HepG2 (cell line): ENCODE data around the gene HES6. TPM values are rescaled to one million over a fixed set of nuclear protein-coding genes. Genes with fewer than 3 reads are reported as not detected.

Experiments used
- ATAC-seq: fragments of 200-7000 bp; cut with Tn5 transposase; 3 replicates; pipeline ENCODE4 v1.9.1; 2020; ENCODE audit warnings: mild to moderate bottlenecking, moderate library complexity
- BruUV-seq: library from RNA; stranded (reverse); fragments of 400-500 nt; replicated peaks from 2 replicates; lab custom pipeline; 2021; lab: Mats Ljungman, UMichigan
- CTCF ChIA-PET: fragments of 300-600 bp; formaldehyde crosslinking; extraction: SDS; loops from one replicate; lab custom pipeline; 2021; ENCODE audit warnings: low total read pairs, inconsistent platforms, low intra/inter-chr PET ratio; lab: Yijun Ruan, JAX
- POLR2A ChIA-PET: fragments of 350-600 bp; sonication (Branson Sonifier 250); formaldehyde crosslinking; loops from one replicate; lab custom pipeline; 2020; ENCODE audit warnings: antibody characterized with exemption, inconsistent platforms; lab: Yijun Ruan, JAX
- DNase-seq: peaks from one replicate; pipeline ENCODE4 v3.0.0-alpha.2; 2015; ENCODE audit warnings: low spot score
- FAIRE-seq: peaks from 3 replicates; lab custom pipeline; 2011; peaks lifted over from hg19 to GRCh38; lab: Jason Lieb, UNC
- H2AFZ ChIP-seq: one replicate; pipeline ENCODE4 v1.6.1; 2011; ENCODE audit warnings: low read length, inconsistent platforms
- H3K27ac ChIP-seq: fragments of 300-600 bp; 3 replicates; pipeline ENCODE4 v1.8.0; 2011; ENCODE audit warnings: mixed run types, mild to moderate bottlenecking, mixed read lengths, low read length, inconsistent platforms; ENCODE audit not compliant: insufficient read depth; ENCODE audit errors: extremely low read length
- H3K27me3 ChIP-seq, 2 experiments: fragments of 200-600 bp in 1 of 2; 2 replicates in 1 of 2; 3 replicates in 1 of 2; pipeline versions ENCODE4 v1.6.0 to v1.8.0; 2011; ENCODE audit warnings: low read length in 2 of 2, mild to moderate bottlenecking in 2 of 2, moderate library complexity in 2 of 2, inconsistent platforms in 1 of 2; ENCODE audit not compliant: insufficient read depth in 2 of 2, control insufficient read depth in 1 of 2
- H3K36me3 ChIP-seq, 2 experiments: fragments of 200-600 bp in 1 of 2; replicated peaks in 1 of 2; 2 replicates in 1 of 2; 3 replicates in 1 of 2; pipeline versions ENCODE4 v1.5.1 to v1.8.0; 2011; ENCODE audit warnings: low read length in 2 of 2, inconsistent platforms in 1 of 2; ENCODE audit not compliant: insufficient read depth in 2 of 2, control insufficient read depth in 1 of 2
- H3K4me1 ChIP-seq: 2 replicates; pipeline ENCODE4 v1.5.1; 2012; ENCODE audit warnings: low read length, inconsistent platforms; ENCODE audit not compliant: insufficient read depth
- H3K4me2 ChIP-seq: 2 replicates; pipeline ENCODE4 v1.6.0; 2011; ENCODE audit warnings: low read depth, low read length, inconsistent platforms
- H3K4me3 ChIP-seq, 3 experiments: fragments of 200-600 bp in 1 of 3; sonication (generic), shearing (Covaris generic) in 1 of 3; replicated peaks in 1 of 3; 2 replicates each; pipeline ENCODE4 v1.5.1; 2011 to 2016; ENCODE audit warnings: low read length in 3 of 3, inconsistent platforms in 2 of 3, low read depth in 2 of 3, mild to moderate bottlenecking in 2 of 3, control low read depth in 1 of 3, mixed read lengths in 1 of 3; ENCODE audit not compliant: insufficient read depth in 1 of 3
- H3K79me2 ChIP-seq: one replicate; pipeline ENCODE4 v1.6.1; 2011; ENCODE audit warnings: low read length, inconsistent platforms; ENCODE audit not compliant: insufficient read depth
- H3K9ac ChIP-seq: 2 replicates; pipeline ENCODE4 v1.6.0; 2011; ENCODE audit warnings: mild to moderate bottlenecking, low read depth, low read length, inconsistent platforms; ENCODE audit not compliant: insufficient read depth
- H3K9me3 ChIP-seq: 2 replicates; pipeline ENCODE4 v1.5.1; 2012; ENCODE audit warnings: mild to moderate bottlenecking, low read length
- H4K20me1 ChIP-seq: 2 replicates; pipeline ENCODE4 v1.6.0; 2011; ENCODE audit warnings: inconsistent platforms, mild to moderate bottlenecking, low read length, moderate library complexity; ENCODE audit not compliant: insufficient read depth
- BHLHE40 ChIP-seq: IDR thresholded peaks from 2 replicates; pipeline ENCODE4 v1.6.1; 2011; ENCODE audit warnings: low read length, improper control_type of control experiment
- BORCS8-MEF2B ChIP-seq: sonication (generic); formaldehyde crosslinking; IDR thresholded peaks from 2 replicates; pipeline ENCODE4 v1.8.0; 2022; ENCODE audit warnings: mild to moderate bottlenecking, missing genetic modification reagents
- GATAD2A ChIP-seq: IDR thresholded peaks from 2 replicates; pipeline ENCODE4 v1.6.1; 2016
- GFI1 ChIP-seq: sonication (generic); formaldehyde crosslinking; IDR thresholded peaks from 2 replicates; pipeline ENCODE4 v1.5.0; 2020; ENCODE audit warnings: missing genetic modification reagents, mild to moderate bottlenecking, borderline replicate concordance
- MTF1 ChIP-seq: sonication (generic); formaldehyde crosslinking; IDR thresholded peaks from 2 replicates; pipeline ENCODE4 v1.5.0; 2020; ENCODE audit warnings: missing genetic modification reagents
- NKX3-1 ChIP-seq: sonication (generic); formaldehyde crosslinking; IDR thresholded peaks from 2 replicates; pipeline ENCODE4 v1.5.0; 2020; ENCODE audit warnings: missing genetic modification reagents
- POLR2AphosphoS5 ChIP-seq: IDR thresholded peaks from 2 replicates; pipeline ENCODE4 v1.6.1; 2012; ENCODE audit warnings: low read depth, low read length
- SP5 ChIP-seq: IDR thresholded peaks from 2 replicates; pipeline ENCODE4 v1.6.1; 2016; ENCODE audit warnings: low read depth, borderline replicate concordance
- SYNCRIP ChIP-seq: fragments of 200-400 bp; formaldehyde crosslinking; IDR thresholded peaks from 2 replicates; pipeline ENCODE4 v1.6.1; 2018; ENCODE audit warnings: mild to moderate bottlenecking, low read depth, low read length; ENCODE audit not compliant: insufficient read depth
- ZSCAN9 ChIP-seq: IDR thresholded peaks from 2 replicates; pipeline ENCODE4 v1.6.1; 2016; ENCODE audit warnings: borderline replicate concordance
- WGBS: methylation state at CpG from one replicate; pipeline ENCODE4 v1.1.6; 2017; ENCODE audit warnings: low lambda C conversion rate; 5-methylcytosine and 5-hydroxymethylcytosine counted together
- in situ Hi-C: cut with HindIII; loops from 2 replicates; pipeline ENCODE4 v1.10.0; 2017; ENCODE audit warnings: low pct_unique_long_range_greater_than_20kb; ENCODE audit not compliant: extremely low pct_ligation_motif_present
- intact Hi-C: fragments of 100-400 bp; cut with micrococcal nuclease; formaldehyde crosslinking; loops from one replicate; pipeline ENCODE4 v1.10.0; 2022; ENCODE audit not compliant: unreplicated experiment
- polyA plus RNA-seq, 8 experiments: library from polyadenylated mRNA; depleted of rRNA in 3 of 8; stranded (reverse) in 7 of 8; unstranded in 1 of 8; fragments of >200 nt; fragmentation: Illumina TruSeq in 4 of 8; extraction: Trizol in 4 of 8; gene quantifications; 2 replicates each; pipeline versions ENCODE4 v1.2.1 to v1.2.3, GENCODE V29; 2011 to 2016; ENCODE audit warnings: low read depth in 4 of 8, missing spikeins in 1 of 8, mixed read lengths in 1 of 8; ENCODE audit not compliant: insufficient read depth in 1 of 8
- total RNA-seq, 5 experiments: library from RNA; depleted of rRNA; stranded (reverse); fragments of >200 nt; fragmentation: Illumina TruSeq; extraction: Trizol; gene quantifications; 2 replicates each; pipeline ENCODE4 v1.2.3, GENCODE V29; 2016; ENCODE audit warnings: low read depth in 1 of 5
- TF ChIP-seq, protein P1 (sequence below): sonication (generic); formaldehyde crosslinking; IDR thresholded peaks from 2 replicates; pipeline ENCODE4 v1.5.0; 2020; ENCODE audit warnings: mild to moderate bottlenecking, missing genetic modification reagents, borderline replicate concordance
- TF ChIP-seq, protein P2 (sequence below): sonication (generic); formaldehyde crosslinking; IDR thresholded peaks from 2 replicates; pipeline ENCODE4 v1.8.0; 2023; ENCODE audit warnings: mild to moderate bottlenecking, missing genetic modification reagents
- TF ChIP-seq, protein P3 (sequence below): sonication (generic); formaldehyde crosslinking; IDR thresholded peaks from 2 replicates; pipeline ENCODE4 v1.4.0; 2020; ENCODE audit warnings: missing genetic modification reagents, borderline replicate concordance
- TF ChIP-seq, protein P4 (sequence below): sonication (generic); formaldehyde crosslinking; IDR thresholded peaks from 2 replicates; pipeline ENCODE4 v1.5.0; 2020; ENCODE audit warnings: missing genetic modification reagents

Gene HES6
- total and polyA plus RNA-seq, 2 of the 13 experiments (the other 11 are each of a cell fraction or from before 2014, with no cell fraction given): 19.5 to 82.8 TPM

DNA sequence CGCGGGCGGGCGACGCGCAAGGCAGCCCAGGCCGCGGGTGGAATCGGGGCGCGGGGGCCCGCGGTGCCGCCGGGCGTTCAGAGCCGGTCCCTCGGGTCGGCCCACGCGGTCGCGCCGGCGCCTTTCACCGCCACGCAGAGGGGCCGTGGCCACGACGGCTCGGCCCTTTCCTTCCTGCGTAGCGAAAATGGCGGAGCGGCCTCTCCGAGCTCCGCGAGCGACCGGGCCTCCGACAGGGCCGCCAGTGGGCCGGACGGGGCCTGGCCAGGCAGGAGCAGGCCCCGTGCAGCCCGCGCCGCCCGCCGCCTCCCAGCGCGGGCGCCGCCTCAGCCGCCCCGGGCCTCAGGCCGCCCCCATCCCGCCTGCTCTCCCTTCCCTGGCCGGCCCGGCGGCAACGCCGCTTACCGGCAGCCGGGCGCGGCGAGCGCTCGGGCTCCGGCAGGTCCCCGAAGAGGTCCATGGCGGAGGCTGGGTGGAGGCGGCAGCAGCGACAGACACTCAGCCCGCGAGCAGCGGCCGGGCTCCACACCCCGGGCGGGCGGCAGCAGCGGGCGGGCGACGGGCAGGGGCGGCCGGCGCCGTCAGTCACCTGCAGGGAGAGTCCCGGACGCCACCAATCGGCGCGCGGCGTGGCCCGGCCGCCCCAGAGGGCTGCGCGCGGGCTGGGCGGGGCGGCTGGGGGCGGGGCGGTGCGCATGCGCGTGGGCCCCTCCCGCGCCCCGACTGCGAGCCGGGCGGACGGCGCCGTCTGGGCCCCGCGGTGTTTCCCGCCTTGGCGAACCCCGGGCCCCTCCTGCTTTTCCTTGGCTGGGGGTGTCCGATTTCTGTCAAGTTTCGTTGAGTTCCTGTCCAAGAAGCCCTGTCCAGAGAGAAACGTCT lies 36.5 kb downstream of the HES6 start, which contains the start of gene ILKAP:
TSS of gene ILKAP (minus strand) at position 602 of the 879 bp plus-strand sequence. CDS start at position 460, 142 bp downstream.
- H3K27ac ChIP-seq: peak within 1 kb of the TSS; percentile 59
- no peak for FAIRE-seq
- no peaks in the 10 kb centered on the region for H3K9me3 ChIP-seq
- under 1% methylated on average over 29 of the region's 126 CpGs for WGBS
- H3K27me3 ChIP-seq: peaks cover 0 to 25% of the 10 kb centered on the region in 2 experiments; a peak in 2 of 5 replicates
- peaks cover 20% of the 10 kb centered on the region for H4K20me1 ChIP-seq
- H2AFZ ChIP-seq: peak within 1 kb of the TSS; percentile 89
- in situ Hi-C loops: no loop called here
- no TSS peak for BruUV-seq
- CTCF ChIA-PET: interaction anchor here (0.9 kb wide), 1 partner anchor 38 kb away, joined by 3 read pairs; no protein-coding TSS in a partner anchor
- peak within 1 kb of the TSS; percentile 95 for H3K4me2 ChIP-seq
- peaks cover 44% of the 10 kb centered on the region for H3K4me1 ChIP-seq
- ATAC-seq: peak; percentile 99
- POLR2A ChIA-PET: interaction anchor here (1.0 to 1.8 kb wide), 8 partner anchors 17 to 143 kb away, joined by 3 to 8 read pairs (median 4); partner anchors contain the start of genes HES6 and SCLY
- H3K4me3 ChIP-seq: peak within 1 kb of the TSS; percentile 72 to 89 (median 81)
- H3K36me3 ChIP-seq: 0 out of 5 replicates have a peak, but pooled peaks cover 0 to 3% of the 10 kb centered on the region in 2 experiments
- H3K79me2 ChIP-seq: peaks cover 50% of the 10 kb centered on the region
- intact Hi-C loops: loop anchor here (1.0 to 5.0 kb wide), 2 partner anchors 39 to 60 kb away; partner anchors contain the start of gene HES6
- peak within 1 kb of the TSS; percentile 88 for H3K9ac ChIP-seq
- peak; percentile 75 for DNase-seq
- TF ChIP-seq POLR2AphosphoS5: peak; percentile 76
- TF ChIP-seq, protein P1, sequence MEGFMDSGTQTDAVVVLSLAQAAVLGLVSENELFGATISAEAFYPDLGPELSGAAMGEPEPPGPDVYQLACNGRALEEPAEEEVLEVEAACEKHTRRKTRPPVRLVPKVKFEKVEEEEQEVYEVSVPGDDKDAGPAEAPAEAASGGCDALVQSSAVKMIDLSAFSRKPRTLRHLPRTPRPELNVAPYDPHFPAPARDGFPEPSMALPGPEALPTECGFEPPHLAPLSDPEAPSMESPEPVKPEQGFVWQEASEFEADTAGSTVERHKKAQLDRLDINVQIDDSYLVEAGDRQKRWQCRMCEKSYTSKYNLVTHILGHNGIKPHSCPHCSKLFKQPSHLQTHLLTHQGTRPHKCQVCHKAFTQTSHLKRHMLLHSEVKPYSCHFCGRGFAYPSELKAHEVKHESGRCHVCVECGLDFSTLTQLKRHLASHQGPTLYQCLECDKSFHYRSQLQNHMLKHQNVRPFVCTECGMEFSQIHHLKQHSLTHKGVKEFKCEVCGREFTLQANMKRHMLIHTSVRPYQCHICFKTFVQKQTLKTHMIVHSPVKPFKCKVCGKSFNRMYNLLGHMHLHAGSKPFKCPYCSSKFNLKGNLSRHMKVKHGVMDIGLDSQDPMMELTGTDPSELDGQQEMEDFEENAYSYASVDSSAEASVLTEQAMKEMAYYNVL: no peak; the same call in 1 of the 2 replicates
- no peak; the same call in 1 of the 2 replicates for TF ChIP-seq BHLHE40
- TF ChIP-seq, protein P2, sequence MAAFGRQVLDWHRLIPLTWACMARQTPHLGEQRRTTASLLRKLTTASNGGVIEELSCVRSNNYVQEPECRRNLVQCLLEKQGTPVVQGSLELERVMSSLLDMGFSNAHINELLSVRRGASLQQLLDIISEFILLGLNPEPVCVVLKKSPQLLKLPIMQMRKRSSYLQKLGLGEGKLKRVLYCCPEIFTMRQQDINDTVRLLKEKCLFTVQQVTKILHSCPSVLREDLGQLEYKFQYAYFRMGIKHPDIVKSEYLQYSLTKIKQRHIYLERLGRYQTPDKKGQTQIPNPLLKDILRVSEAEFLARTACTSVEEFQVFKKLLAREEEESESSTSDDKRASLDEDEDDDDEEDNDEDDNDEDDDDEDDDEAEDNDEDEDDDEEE (CRISPR knock-in tag): 0 out of 2 replicates have a peak, but pooled peaks have one; percentile 67
- TF ChIP-seq ZSCAN9 (CRISPR knock-in tag): no peak
- TF ChIP-seq GATAD2A (CRISPR knock-in tag): no peak
- TF ChIP-seq, protein P3, sequence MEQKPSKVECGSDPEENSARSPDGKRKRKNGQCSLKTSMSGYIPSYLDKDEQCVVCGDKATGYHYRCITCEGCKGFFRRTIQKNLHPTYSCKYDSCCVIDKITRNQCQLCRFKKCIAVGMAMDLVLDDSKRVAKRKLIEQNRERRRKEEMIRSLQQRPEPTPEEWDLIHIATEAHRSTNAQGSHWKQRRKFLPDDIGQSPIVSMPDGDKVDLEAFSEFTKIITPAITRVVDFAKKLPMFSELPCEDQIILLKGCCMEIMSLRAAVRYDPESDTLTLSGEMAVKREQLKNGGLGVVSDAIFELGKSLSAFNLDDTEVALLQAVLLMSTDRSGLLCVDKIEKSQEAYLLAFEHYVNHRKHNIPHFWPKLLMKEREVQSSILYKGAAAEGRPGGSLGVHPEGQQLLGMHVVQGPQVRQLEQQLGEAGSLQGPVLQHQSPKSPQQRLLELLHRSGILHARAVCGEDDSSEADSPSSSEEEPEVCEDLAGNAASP (CRISPR knock-in tag): no peak; the same call in 1 of the 2 replicates
- peak; percentile 95 for TF ChIP-seq BORCS8-MEF2B (CRISPR knock-in tag)
- peak; percentile 53; the same call in 1 of the 2 replicates for TF ChIP-seq NKX3-1
- no peak; the same call in 1 of the 2 replicates for TF ChIP-seq GFI1
- TF ChIP-seq SP5 (CRISPR knock-in tag): peak; percentile 44
- no peak for TF ChIP-seq MTF1 (CRISPR knock-in tag)
- TF ChIP-seq SYNCRIP: no peak
- TF ChIP-seq, protein P4, sequence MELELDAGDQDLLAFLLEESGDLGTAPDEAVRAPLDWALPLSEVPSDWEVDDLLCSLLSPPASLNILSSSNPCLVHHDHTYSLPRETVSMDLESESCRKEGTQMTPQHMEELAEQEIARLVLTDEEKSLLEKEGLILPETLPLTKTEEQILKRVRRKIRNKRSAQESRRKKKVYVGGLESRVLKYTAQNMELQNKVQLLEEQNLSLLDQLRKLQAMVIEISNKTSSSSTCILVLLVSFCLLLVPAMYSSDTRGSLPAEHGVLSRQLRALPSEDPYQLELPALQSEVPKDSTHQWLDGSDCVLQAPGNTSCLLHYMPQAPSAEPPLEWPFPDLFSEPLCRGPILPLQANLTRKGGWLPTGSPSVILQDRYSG (CRISPR knock-in tag): 0 out of 2 replicates have a peak, but pooled peaks have one; percentile 20
